B cell (primary cell): ENCODE results near the gene NOP9. TPM values are rescaled to one million over a fixed set of nuclear protein-coding genes. Genes with fewer than 3 reads are reported as not detected.

Experiments
- ATAC-seq: fragments of 200-7000 bp; cut with Tn5 transposase; one replicate; pipeline ENCODE4 v1.10.0; 2021; ENCODE audit warnings: low read depth, mild to moderate bottlenecking, moderate number of reproducible peaks, moderate library complexity
- CTCF ChIA-PET: fragments of 350-600 bp; sonication (Branson Sonifier 250); formaldehyde crosslinking; loops from one replicate; lab custom pipeline; 2021; ENCODE audit warnings: antibody characterized with exemption, inconsistent platforms; lab: Charles Lee
- POLR2A ChIA-PET: fragments of 350-600 bp; sonication (Branson Sonifier 250); formaldehyde crosslinking; loops from one replicate; lab custom pipeline; 2021; ENCODE audit warnings: antibody characterized with exemption; lab: Charles Lee
- DNase-seq: peaks from one replicate; pipeline ENCODE4 v3.0.0; 2013
- H2AFZ ChIP-seq: 2 replicates; pipeline ENCODE4 v1.6.1; 2012; ENCODE audit warnings: mild to moderate bottlenecking, low read depth, low read length; ENCODE audit not compliant: insufficient read depth, poor library complexity, severe bottlenecking
- H3K27ac ChIP-seq, 2 donors: 1 replicate in 1 of 2; 2 replicates in 1 of 2; pipeline ENCODE4 v1.5.1; 2012 to 2013; ENCODE audit warnings: low read length in 2 of 2, mild to moderate bottlenecking in 2 of 2, moderate library complexity in 1 of 2
- H3K27me3 ChIP-seq, 4 experiments: fragments of 200-600 bp in 1 of 4; sonication (generic) in 1 of 4; replicated peaks in 1 of 4; 1 replicate in 2 of 4; 2 replicates in 2 of 4; pipeline versions ENCODE4 v1.6.1 to v1.7.0; 2013 to 2016; ENCODE audit warnings: low read length in 3 of 4, mild to moderate bottlenecking in 2 of 4, mixed read lengths in 1 of 4, moderate library complexity in 1 of 4; ENCODE audit not compliant: insufficient read depth in 4 of 4, control insufficient read depth in 3 of 4; ENCODE audit errors: control extremely low read depth in 1 of 4
- H3K36me3 ChIP-seq, 2 experiments: replicated peaks in 1 of 2; 1 replicate in 1 of 2; 2 replicates in 1 of 2; pipeline versions ENCODE4 v1.6.1 to v1.7.1; 2013; ENCODE audit warnings: low read length in 1 of 2; ENCODE audit not compliant: insufficient read depth in 2 of 2, control insufficient read depth in 1 of 2; ENCODE audit errors: control extremely low read depth in 1 of 2, extremely low read depth in 1 of 2
- H3K4me1 ChIP-seq, 2 donors: fragments of 200-600 bp in 1 of 2; sonication (generic) in 1 of 2; 1 replicate in 1 of 2; 2 replicates in 1 of 2; pipeline versions ENCODE4 v1.5.1 to v1.6.1; 2013 to 2017; ENCODE audit warnings: low read length in 2 of 2; ENCODE audit not compliant: control insufficient read depth in 2 of 2, insufficient read depth in 2 of 2
- H3K4me2 ChIP-seq: replicated peaks from 2 replicates; pipeline ENCODE3; 2012; ENCODE audit warnings: mild to moderate bottlenecking, low read depth, low read length; ENCODE audit not compliant: poor library complexity, severe bottlenecking
- H3K4me3 ChIP-seq, 5 experiments: fragments of 200-600 bp in 1 of 5; sonication (generic) in 1 of 5; 1 replicate in 3 of 5; 2 replicates in 2 of 5; pipeline versions ENCODE4 v1.5.1 to v1.7.0; 2011 to 2016; ENCODE audit warnings: low read length in 4 of 5, mild to moderate bottlenecking in 4 of 5, low read depth in 2 of 5, control low read depth in 1 of 5, moderate library complexity in 1 of 5; ENCODE audit not compliant: insufficient read depth in 1 of 5; ENCODE audit errors: control extremely low read depth in 1 of 5, extremely low read depth in 1 of 5
- H3K79me2 ChIP-seq: fragments of 200-600 bp; sonication (generic); one replicate; pipeline ENCODE4 v1.6.0; 2016; ENCODE audit warnings: low read length; ENCODE audit not compliant: control insufficient read depth, insufficient read depth
- H3K9ac ChIP-seq: fragments of 200-600 bp; sonication (generic); 2 replicates; pipeline ENCODE4 v1.6.1; 2017; ENCODE audit warnings: mild to moderate bottlenecking, low read length, moderate library complexity
- H3K9me3 ChIP-seq, 3 donors: one replicate each; pipeline versions ENCODE4 v1.6.1 to v1.7.1; 2013; ENCODE audit warnings: low read length in 2 of 3; ENCODE audit not compliant: control insufficient read depth in 2 of 3, insufficient read depth in 1 of 3; ENCODE audit errors: control extremely low read depth in 1 of 3
- H4K20me1 ChIP-seq: 2 replicates; pipeline ENCODE4 v1.6.0; 2012; ENCODE audit warnings: mild to moderate bottlenecking, low read length; ENCODE audit not compliant: insufficient read depth, control insufficient read depth, poor library complexity, severe bottlenecking
- H3K27ac Mint-ChIP-seq: one replicate; pipeline ENCODE4 v1.8.0; 2021; ENCODE audit warnings: mixed read lengths
- H3K27me3 Mint-ChIP-seq: one replicate; pipeline ENCODE4 v1.8.0; 2021; ENCODE audit warnings: mixed read lengths
- H3K4me1 Mint-ChIP-seq: one replicate; pipeline ENCODE4 v1.8.0; 2021; ENCODE audit warnings: mixed read lengths
- H3K4me3 Mint-ChIP-seq: one replicate; pipeline ENCODE4 v1.8.0; 2021; ENCODE audit warnings: mixed read lengths
- H3K9me3 Mint-ChIP-seq: one replicate; pipeline ENCODE4 v1.8.0; 2022; ENCODE audit warnings: mixed read lengths; ENCODE audit not compliant: insufficient read depth
- EZH2 ChIP-seq: IDR thresholded peaks from 2 replicates; pipeline ENCODE4 v1.6.1; 2012; ENCODE audit warnings: borderline replicate concordance, low read depth, mild to moderate bottlenecking, moderate library complexity, low read length; ENCODE audit not compliant: insufficient read depth, poor library complexity, severe bottlenecking
- WGBS: methylation state at CpG from one replicate; pipeline ENCODE4 v1.1.5; 2013; ENCODE audit warnings: missing lambda C conversion rate; ENCODE audit not compliant: insufficient coverage; 5-methylcytosine and 5-hydroxymethylcytosine counted together
- intact Hi-C: fragments of 100-400 bp; cut with micrococcal nuclease; formaldehyde crosslinking; loops from one replicate; pipeline ENCODE4 v1.10.0; 2022
- polyA plus RNA-seq: library from polyadenylated mRNA; depleted of rRNA; stranded (reverse); fragments of >200 nt; gene quantifications from 2 replicates; pipeline ENCODE4 v1.2.3, GENCODE V29; 2012
- total RNA-seq, 2 donors: library from RNA; stranded (reverse); fragments of 120-200 nt in 1 of 2; gene quantifications; 1 replicate in 1 of 2; 2 replicates in 1 of 2; pipeline versions ENCODE4 v1.2.3 to v1.2.4, GENCODE V29; 2013 to 2022
- TF ChIP-seq, protein P1 (sequence below): fragments of 200-600 bp; IDR thresholded peaks from one replicate; pipeline ENCODE4 v1.8.0; 2022; ENCODE audit warnings: antibody characterized with exemption, mild to moderate bottlenecking

The NOP9 gene
- total and polyA plus RNA-seq, 2 donors (not counting 1 experiment from before 2014, with no cell fraction given), result 9.7 to 22.6 TPM

DNA sequence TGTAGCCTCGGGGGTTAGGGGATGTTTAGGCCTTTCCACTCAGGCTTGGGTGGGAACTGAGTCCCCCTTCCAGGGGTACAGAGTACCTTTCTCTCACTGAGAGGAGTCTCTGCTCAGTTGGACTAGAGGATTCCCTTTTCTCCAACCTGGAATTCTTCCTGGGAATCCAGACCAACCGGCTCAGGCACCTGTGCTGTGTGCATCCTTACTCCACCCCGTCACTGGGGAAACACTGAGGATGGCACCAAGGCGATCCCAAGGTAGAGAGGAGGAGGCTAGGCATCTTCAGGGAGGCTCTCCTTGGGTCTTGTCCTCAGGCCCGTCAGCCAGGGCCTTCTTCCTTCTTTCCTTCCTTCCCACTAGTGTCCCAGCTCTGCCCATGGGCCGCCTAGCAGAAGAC, 35.8 kb upstream of the NOP9 start:
- Histone ChIP-seq H3K27me3 (no peaks in the 10 kb centered on the region), H3K4me1 (no peaks in the 10 kb centered on the region), H3K27ac (no peak overlapping the region), H2AFZ (no peak overlapping the region), H4K20me1 (no peaks in the 10 kb centered on the region), H3K79me2 (no peaks in the 10 kb centered on the region), H3K4me3 (no peak overlapping the region), H3K9me3 (no peaks in the 10 kb centered on the region), H3K36me3 (peaks cover 0 to 31% of the 10 kb centered on the region in 2 experiments), H3K4me2 (no peak overlapping the region), H3K9ac (no peak overlapping the region)
- DNase-seq (no peak), ATAC-seq (no peak)
- Mint-ChIP-seq H3K27me3 (no peaks in the 10 kb centered on the region), H3K4me1 (no peaks in the 10 kb centered on the region), H3K4me3 (no peak overlapping the region), H3K9me3 (no peaks in the 10 kb centered on the region), H3K27ac (no peak overlapping the region)
- POLR2A ChIA-PET, result no interaction called here
- WGBS, result 100% methylated on average over 4 of the region's 6 CpGs
- intact Hi-C loops, result no loop called here
- CTCF ChIA-PET, result interaction anchor here (0.6 to 1.0 kb wide), 3 partner anchors 9 to 33 kb away, joined by 3 to 5 read pairs (median 3); no protein-coding TSS in a partner anchor
- TF ChIP-seq, protein P1, sequence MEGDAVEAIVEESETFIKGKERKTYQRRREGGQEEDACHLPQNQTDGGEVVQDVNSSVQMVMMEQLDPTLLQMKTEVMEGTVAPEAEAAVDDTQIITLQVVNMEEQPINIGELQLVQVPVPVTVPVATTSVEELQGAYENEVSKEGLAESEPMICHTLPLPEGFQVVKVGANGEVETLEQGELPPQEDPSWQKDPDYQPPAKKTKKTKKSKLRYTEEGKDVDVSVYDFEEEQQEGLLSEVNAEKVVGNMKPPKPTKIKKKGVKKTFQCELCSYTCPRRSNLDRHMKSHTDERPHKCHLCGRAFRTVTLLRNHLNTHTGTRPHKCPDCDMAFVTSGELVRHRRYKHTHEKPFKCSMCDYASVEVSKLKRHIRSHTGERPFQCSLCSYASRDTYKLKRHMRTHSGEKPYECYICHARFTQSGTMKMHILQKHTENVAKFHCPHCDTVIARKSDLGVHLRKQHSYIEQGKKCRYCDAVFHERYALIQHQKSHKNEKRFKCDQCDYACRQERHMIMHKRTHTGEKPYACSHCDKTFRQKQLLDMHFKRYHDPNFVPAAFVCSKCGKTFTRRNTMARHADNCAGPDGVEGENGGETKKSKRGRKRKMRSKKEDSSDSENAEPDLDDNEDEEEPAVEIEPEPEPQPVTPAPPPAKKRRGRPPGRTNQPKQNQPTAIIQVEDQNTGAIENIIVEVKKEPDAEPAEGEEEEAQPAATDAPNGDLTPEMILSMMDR, result no peak
- TF ChIP-seq EZH2, result no peak

DNA sequence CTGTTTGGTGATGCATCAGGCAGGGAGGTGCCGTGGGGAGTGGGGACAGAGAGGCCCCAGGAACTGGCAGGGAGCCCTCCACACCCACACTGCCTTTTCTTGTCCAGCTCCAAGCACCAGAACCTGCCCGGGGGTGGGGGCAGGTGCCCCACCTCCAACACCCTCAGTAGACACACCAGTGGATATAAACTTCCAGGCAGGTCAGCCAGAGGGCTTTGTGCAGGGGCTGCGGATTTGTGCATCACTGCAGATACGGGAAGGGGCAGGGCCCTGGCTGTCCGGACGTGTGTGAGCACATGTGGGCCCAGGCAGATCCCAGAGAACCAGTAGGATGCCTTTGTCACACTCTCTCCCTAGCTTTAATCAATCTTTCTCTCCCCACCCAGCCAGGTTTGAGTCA, 35.4 kb upstream of the NOP9 start:
- no peak overlapping the region for H3K9ac ChIP-seq
- H3K4me1 Mint-ChIP-seq, result no peaks in the 10 kb centered on the region
- no peaks in the 10 kb centered on the region for H3K27me3 ChIP-seq
- no peak overlapping the region for H3K4me3 ChIP-seq
- TF ChIP-seq, protein P1, result no peak
- TF ChIP-seq EZH2, result no peak
- H3K4me2 ChIP-seq, result no peak overlapping the region
- H4K20me1 ChIP-seq, result no peaks in the 10 kb centered on the region
- CTCF ChIA-PET, result interaction anchor here (0.6 to 1.6 kb wide), 2 partner anchors 32 to 43 kb away, joined by 3 to 4 read pairs; no protein-coding TSS in a partner anchor
- no peak overlapping the region for H3K27ac ChIP-seq
- H2AFZ ChIP-seq, result no peak overlapping the region
- no peaks in the 10 kb centered on the region for H3K9me3 ChIP-seq
- peaks cover 0 to 35% of the 10 kb centered on the region in 2 experiments for H3K36me3 ChIP-seq
- WGBS, result 95% methylated on average over 6 of the region's 6 CpGs
- H3K27me3 Mint-ChIP-seq, result no peaks in the 10 kb centered on the region
- no peak overlapping the region for H3K27ac Mint-ChIP-seq
- H3K9me3 Mint-ChIP-seq, result no peaks in the 10 kb centered on the region
- POLR2A ChIA-PET, result no interaction called here
- ATAC-seq, result no peak
- DNase-seq, result no peak
- H3K79me2 ChIP-seq, result no peaks in the 10 kb centered on the region
- no peak overlapping the region for H3K4me3 Mint-ChIP-seq
- no peaks in the 10 kb centered on the region for H3K4me1 ChIP-seq
- intact Hi-C loops, result no loop called here
